GM19193 (cell line): ENCODE results near the gene RBM5.

Source experiments
- POLR2A ChIP-seq: IDR thresholded peaks from 4 replicates; pipeline ENCODE4 v1.6.1; 2011; ENCODE audit not compliant: insufficient read depth, insufficient read length; ENCODE audit errors: extremely low read depth

Gene RBM5

DNA sequence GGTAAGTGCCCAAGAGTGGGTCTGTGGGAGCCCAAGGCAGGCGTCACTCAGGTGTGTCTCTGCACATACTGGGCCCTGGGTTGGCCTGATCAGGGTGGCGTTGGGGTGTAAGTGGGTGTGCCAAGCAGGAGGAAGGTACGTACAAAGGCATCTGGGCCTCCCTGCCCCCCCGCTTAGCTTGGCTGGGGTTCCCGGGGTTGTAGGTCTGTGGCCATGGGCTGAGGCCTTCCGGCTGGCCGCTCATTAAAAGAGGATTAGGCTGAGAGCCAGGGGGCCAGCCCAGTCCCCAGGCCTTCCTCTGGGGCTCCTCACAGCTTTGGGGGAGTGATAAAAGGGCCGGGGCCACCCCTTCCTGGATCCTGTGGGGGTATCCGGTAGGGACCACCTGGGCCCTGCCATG is 79.7 kb downstream of the RBM5 start:
- TF ChIP-seq POLR2A: no peak
